ENCODE measurements around the gene CARNS1. TPM values are rescaled to one million over a fixed set of nuclear protein-coding genes. Genes with fewer than 3 reads are reported as not detected.

CARNS1 gene
- total RNA-seq, 1 experiment from 2014 or later = 1.1 TPM

- H3T11ph ChIP-seq (ENCODE audit: low read length) = no peak overlapping the region
- H2BK15ac ChIP-seq (ENCODE audit: low read depth, low read length) = no peak overlapping the region
- H4K8ac ChIP-seq (replicated peaks; ENCODE audit: insufficient read length, low read depth, low read length) = no peak overlapping the region
- H3K14ac ChIP-seq (ENCODE audit: insufficient read depth, low read length) = no peak overlapping the region
- no peak for DNase-seq
- Mint-ChIP-seq H3K4me1 (peaks cover 20 to 25% of the 10 kb centered on the region in 2 experiments), H3K4me3 (peak overlapping the region; percentile 87 to 90), H3K36me3 (ENCODE audit: insufficient read depth in 1 of 3, low read depth in 3 of 3) (peaks cover 0 to 4% (median 0%) of the 10 kb centered on the region in 3 experiments; a peak in 2 of 7 replicates), H3K27ac (peak overlapping the region; percentile 63 to 95 (median 80); a peak in 5 of 7 replicates), H3K27me3 (ENCODE audit: low read depth) (peaks cover 8% of the 10 kb centered on the region), H3K9me3 (no peaks in the 10 kb centered on the region)
- H3K23ac ChIP-seq (ENCODE audit: insufficient read length, low read depth, low read length) = no peak overlapping the region
- WGBS (ENCODE audit: extremely low coverage, insufficient read length, low lambda C conversion rate) = no CpG with 5 or more reads among the region's 6 CpGs
- H3K4ac ChIP-seq (ENCODE audit: low read depth, low read length) = no peak overlapping the region
- H3K27ac ChIP-seq (ENCODE audit: insufficient read length, low read depth, low read length) = no peak overlapping the region
- H2AK5ac ChIP-seq (ENCODE audit: insufficient read length, low read length) = no peak overlapping the region
- peaks cover 12% of the 10 kb centered on the region for H3K23me2 ChIP-seq (ENCODE audit: insufficient read length, low read depth, low read length, poor library complexity, severe bottlenecking)
- no peak for TF ChIP-seq CTCF (conservative IDR thresholded peaks at IDR 0.05)
- H2BK20ac ChIP-seq (ENCODE audit: low read depth, low read length, poor library complexity, severe bottlenecking) = no peak overlapping the region
- H2AFZ ChIP-seq (ENCODE audit: low read length) = no peak overlapping the region
- no peaks in the 10 kb centered on the region; the same call in 1 of the 2 replicates for H3K4me1 ChIP-seq (ENCODE audit: insufficient read depth, low read length)
- no peak overlapping the region for H2BK12ac ChIP-seq (ENCODE audit: insufficient read length, low read depth, low read length)
- H3K4me2 ChIP-seq (ENCODE audit: insufficient read depth, insufficient read length, low read length) = peak overlapping the region; percentile 67
- no peaks in the 10 kb centered on the region for H3K79me1 ChIP-seq (ENCODE audit: insufficient read depth, low read depth, low read length, poor library complexity, severe bottlenecking)
- H4K91ac ChIP-seq (ENCODE audit: insufficient read length, low read depth, low read length) = no peak overlapping the region
- no peak overlapping the region for H2BK120ac ChIP-seq (ENCODE audit: low read depth, low read length, poor library complexity, severe bottlenecking)
- no peaks in the 10 kb centered on the region for H4K20me1 ChIP-seq (ENCODE audit: control insufficient read depth, insufficient read depth, insufficient read length)
- no peak overlapping the region for H2BK5ac ChIP-seq (ENCODE audit: insufficient read length, low read length)
- no peak overlapping the region for H4K5ac ChIP-seq (ENCODE audit: insufficient read length, low read depth, low read length)
- no peak overlapping the region for H3K56ac ChIP-seq (ENCODE audit: insufficient read length, low read depth, low read length)
- peaks cover 3% of the 10 kb centered on the region; the same call in 1 of the 2 replicates for H3K27me3 ChIP-seq (ENCODE audit: insufficient read depth, low read length)
- H3K18ac ChIP-seq (ENCODE audit: insufficient read length, low read depth, low read length) = no peak overlapping the region
- no peaks in the 10 kb centered on the region for H3K79me2 ChIP-seq (ENCODE audit: insufficient read depth, low read length)
- peak overlapping the region; percentile 43 for H3K9ac ChIP-seq (ENCODE audit: extremely low read depth, insufficient read length, low read length)
- H3K9me3 ChIP-seq (ENCODE audit: control insufficient read depth, low read depth, low read length) = no peaks in the 10 kb centered on the region
Measured at GRCh38 chr11:67468456-67468758, 52.9 kb downstream of the CARNS1 start.
